IMR-90 (cell line): ENCODE results near the gene CRTAC1. TPM values are rescaled to one million over a fixed set of nuclear protein-coding genes. Genes with fewer than 3 reads are reported as not detected.

Source experiments
- ATAC-seq: fragments of 200-7000 bp; cut with Tn5 transposase; 2 replicates; pipeline ENCODE4 v1.9.1; 2020; ENCODE audit warnings: low read depth, mild to moderate bottlenecking, moderate library complexity
- BruUV-seq: library from RNA; stranded (reverse); fragments of 400-500 nt; replicated peaks from 2 replicates; lab custom pipeline; 2021; lab: Mats Ljungman, UMichigan
- CTCF ChIA-PET: fragments of 300-600 bp; formaldehyde crosslinking; extraction: SDS; loops from one replicate; lab custom pipeline; 2021; ENCODE audit warnings: antibody characterized with exemption; lab: Yijun Ruan, JAX
- POLR2A ChIA-PET: fragments of 300-600 bp; sonication (Branson Sonifier 250); formaldehyde crosslinking; loops from one replicate; lab custom pipeline; 2022; ENCODE audit warnings: antibody characterized with exemption; ENCODE audit not compliant: unreplicated experiment; lab: Charles Lee
- DNase-seq: peaks from one replicate; pipeline ENCODE4 v3.0.0; 2013
- H2AFZ ChIP-seq: replicated peaks from 2 replicates; pipeline ENCODE3; 2013; ENCODE audit warnings: low read length, mild to moderate bottlenecking; ENCODE audit not compliant: poor library complexity
- H2AK5ac ChIP-seq: 2 replicates; pipeline ENCODE4 v1.6.1; 2013; ENCODE audit warnings: low read depth, low read length, inconsistent platforms
- H2AK9ac ChIP-seq: replicated peaks from 2 replicates; pipeline ENCODE3; 2013; ENCODE audit warnings: mild to moderate bottlenecking, low read depth, low read length, moderate library complexity; ENCODE audit not compliant: poor library complexity
- H2BK120ac ChIP-seq: 2 replicates; pipeline ENCODE4 v1.6.1; 2013; ENCODE audit warnings: low read depth, low read length, inconsistent platforms
- H2BK15ac ChIP-seq: 3 replicates; pipeline ENCODE4 v1.6.1; 2013; ENCODE audit warnings: low read depth, low read length, inconsistent platforms
- H2BK20ac ChIP-seq: 2 replicates; pipeline ENCODE4 v1.6.1; 2013; ENCODE audit warnings: low read depth, mild to moderate bottlenecking, inconsistent platforms, low read length, moderate library complexity
- H2BK5ac ChIP-seq: 2 replicates; pipeline ENCODE4 v1.6.1; 2013; ENCODE audit warnings: mild to moderate bottlenecking, low read depth, low read length, inconsistent platforms; ENCODE audit not compliant: poor library complexity, severe bottlenecking
- H3K14ac ChIP-seq: replicated peaks from 2 replicates; pipeline ENCODE4 v1.6.1; 2013; ENCODE audit warnings: low read depth, low read length, inconsistent platforms
- H3K18ac ChIP-seq: 2 replicates; pipeline ENCODE4 v1.6.1; 2013; ENCODE audit warnings: low read depth, low read length, control low read depth
- H3K23ac ChIP-seq: 2 replicates; pipeline ENCODE4 v1.6.1; 2013; ENCODE audit warnings: low read depth, low read length, inconsistent platforms
- H3K27ac ChIP-seq: 2 replicates; pipeline ENCODE4 v1.5.1; 2013; ENCODE audit warnings: mild to moderate bottlenecking, control low read depth, low read length; ENCODE audit not compliant: insufficient read depth
- H3K27me3 ChIP-seq: 2 replicates; pipeline ENCODE4 v1.6.1; 2013; ENCODE audit warnings: low read length; ENCODE audit not compliant: control insufficient read depth, insufficient read depth
- H3K36me3 ChIP-seq: 2 replicates; pipeline ENCODE4 v1.6.1; 2013; ENCODE audit warnings: low read length, mixed read lengths; ENCODE audit not compliant: control insufficient read depth, insufficient read depth
- H3K4ac ChIP-seq: 2 replicates; pipeline ENCODE4 v1.6.1; 2013; ENCODE audit warnings: low read depth, low read length, inconsistent platforms
- H3K4me1 ChIP-seq: 2 replicates; pipeline ENCODE4 v1.6.1; 2013; ENCODE audit warnings: low read length, mixed read lengths; ENCODE audit not compliant: control insufficient read depth, insufficient read depth
- H3K4me2 ChIP-seq: 2 replicates; pipeline ENCODE4 v1.6.1; 2013; ENCODE audit warnings: low read depth, mild to moderate bottlenecking, control low read depth, low read length, moderate library complexity
- H3K4me3 ChIP-seq: 2 replicates; pipeline ENCODE4 v1.5.1; 2013; ENCODE audit warnings: low read depth, mild to moderate bottlenecking, control low read depth, low read length, moderate library complexity; ENCODE audit not compliant: insufficient read depth
- H3K56ac ChIP-seq: 2 replicates; pipeline ENCODE4 v1.6.1; 2013; ENCODE audit warnings: low read length, inconsistent platforms; ENCODE audit not compliant: insufficient read depth; ENCODE audit errors: extremely low read depth
- H3K79me1 ChIP-seq, 2 experiments: 2 replicates each; pipeline ENCODE4 v1.6.1; 2013; ENCODE audit warnings: low read length in 2 of 2, inconsistent platforms in 1 of 2, low read depth in 1 of 2
- H3K9ac ChIP-seq: 2 replicates; pipeline ENCODE4 v1.6.1; 2013; ENCODE audit warnings: low read depth, low read length, control low read depth
- H3K9me1 ChIP-seq: 2 replicates; pipeline ENCODE4 v1.6.1; 2013; ENCODE audit warnings: low read length, inconsistent platforms; ENCODE audit not compliant: insufficient read depth
- H3K9me3 ChIP-seq: 2 replicates; pipeline ENCODE4 v1.6.1; 2013; ENCODE audit warnings: low read length; ENCODE audit not compliant: control insufficient read depth, insufficient read depth
- H4K20me1 ChIP-seq: 2 replicates; pipeline ENCODE4 v1.6.1; 2013; ENCODE audit warnings: low read length, inconsistent platforms; ENCODE audit not compliant: insufficient read depth
- H4K5ac ChIP-seq: 2 replicates; pipeline ENCODE4 v1.6.1; 2013; ENCODE audit warnings: mild to moderate bottlenecking, low read depth, low read length, control low read depth
- H4K8ac ChIP-seq, 2 experiments: 2 replicates each; pipeline ENCODE4 v1.6.1; 2013; ENCODE audit warnings: low read depth in 2 of 2, low read length in 2 of 2, control low read depth in 1 of 2, inconsistent platforms in 1 of 2
- H4K91ac ChIP-seq: 2 replicates; pipeline ENCODE4 v1.6.1; 2013; ENCODE audit warnings: low read depth, low read length, inconsistent platforms; ENCODE audit not compliant: insufficient read depth
- CHD1 ChIP-seq: IDR thresholded peaks from 2 replicates; pipeline ENCODE4 v1.6.1; 2012; ENCODE audit warnings: low read depth, low read length, improper control_type of control experiment
- MAFK ChIP-seq: IDR thresholded peaks from 2 replicates; pipeline ENCODE4 v1.6.1; 2012; ENCODE audit warnings: low read depth, low read length, improper control_type of control experiment
- MAZ ChIP-seq: IDR thresholded peaks from 2 replicates; pipeline ENCODE4 v1.6.1; 2012; ENCODE audit warnings: low read depth, mild to moderate bottlenecking, low read length, improper control_type of control experiment, moderate library complexity, borderline replicate concordance
- RAD21 ChIP-seq: IDR thresholded peaks from 2 replicates; pipeline ENCODE4 v1.6.1; 2012; ENCODE audit warnings: low read length, improper control_type of control experiment
- RCOR1 ChIP-seq: IDR thresholded peaks from 2 replicates; pipeline ENCODE4 v1.6.1; 2012; ENCODE audit warnings: mild to moderate bottlenecking, low read length, improper control_type of control experiment; ENCODE audit not compliant: insufficient replicate concordance
- SMC3 ChIP-seq: fragments of 150-350 bp; IDR thresholded peaks from 2 replicates; pipeline ENCODE4 v1.6.1; 2016; ENCODE audit warnings: low read depth, mild to moderate bottlenecking, antibody characterized with exemption, low read length, moderate library complexity
- dilution Hi-C: fragments of 300-500 bp; cut with HindIII; formaldehyde crosslinking; loops from one replicate; pipeline ENCODE4 v1.14.3; 2018; ENCODE audit warnings: low sequenced_read_pairs; ENCODE audit not compliant: unreplicated experiment
- in situ Hi-C: fragments of 300-500 bp; cut with MboI; formaldehyde crosslinking; loops from 3 replicates; pipeline ENCODE4 v1.14.3; 2019; ENCODE audit warnings: low sequenced_read_pairs, inconsistent platforms, mixed read lengths
- intact Hi-C: fragments of 100-400 bp; cut with micrococcal nuclease; formaldehyde crosslinking; loops from 2 replicates; pipeline ENCODE4 v1.10.0; 2022
- polyA plus RNA-seq, 3 experiments: library from polyadenylated mRNA; depleted of rRNA; stranded (reverse); fragments of >200 nt; gene quantifications; 2 replicates each; pipeline ENCODE4 v1.2.3, GENCODE V29; 2012; ENCODE audit warnings: low replicate concordance in 1 of 3
- total RNA-seq: library from RNA; depleted of rRNA; stranded (reverse); fragments of >200 nt; gene quantifications from 2 replicates; pipeline ENCODE4 v1.2.3, GENCODE V29; 2012
- TF ChIP-seq, protein P1 (sequence below): fragments of 150-350 bp; IDR thresholded peaks from 2 replicates; pipeline ENCODE4 v1.6.1; 2016; ENCODE audit warnings: low read depth, mild to moderate bottlenecking, low read length, moderate library complexity, borderline replicate concordance
- TF ChIP-seq, protein P2 (sequence below): fragments of 150-350 bp; IDR thresholded peaks from 2 replicates; pipeline ENCODE4 v1.6.1; 2017; ENCODE audit warnings: mild to moderate bottlenecking, antibody characterized with exemption, low read length, low read depth

CRTAC1 gene
- total and polyA plus RNA-seq, 2 of the 4 experiments (the other 2 are of a cell fraction), result not detected

DNA sequence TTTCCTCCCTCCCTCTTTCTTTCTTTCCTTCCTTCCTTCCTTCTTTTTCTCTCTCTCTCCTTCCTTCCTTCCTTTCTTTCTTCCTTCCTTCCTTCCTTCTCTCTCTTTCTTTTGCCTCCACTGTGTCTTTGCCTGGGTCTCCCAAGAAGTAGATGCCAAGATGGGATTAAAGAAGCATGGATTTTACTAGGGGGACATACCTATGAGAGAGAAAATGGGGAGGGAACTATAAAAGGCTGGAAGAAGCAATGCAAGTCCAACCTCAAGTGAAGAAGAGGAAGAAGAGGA, 33.3 kb upstream of the CRTAC1 start:
- in situ Hi-C loops, result no loop called here

More for the DNA sequence above, 33.3 kb upstream of the CRTAC1 start:
- ATAC-seq (no peak), DNase-seq (no peak)
- Histone ChIP-seq H3K14ac (no peak overlapping the region), H3K79me1 (no peaks in the 10 kb centered on the region), H2BK120ac (no peak overlapping the region), H2BK20ac (no peak overlapping the region), H4K8ac (no peak overlapping the region), H3K9me1 (no peaks in the 10 kb centered on the region), H4K91ac (no peak overlapping the region), H3K9ac (no peak overlapping the region), H3K27me3 (no peaks in the 10 kb centered on the region), H4K5ac (no peak overlapping the region), H2AK9ac (no peak overlapping the region), H3K36me3 (no peaks in the 10 kb centered on the region), H2BK5ac (no peak overlapping the region), H3K4me2 (no peak overlapping the region), H3K4ac (no peak overlapping the region), H3K56ac (no peak overlapping the region), H3K9me3 (no peaks in the 10 kb centered on the region), H2AK5ac (no peak overlapping the region), H4K20me1 (no peaks in the 10 kb centered on the region), H3K23ac (no peak overlapping the region), H3K27ac (no peak overlapping the region), H3K4me1 (no peaks in the 10 kb centered on the region), H2BK15ac (no peak overlapping the region), H3K18ac (no peak overlapping the region), H2AFZ (no peak overlapping the region), H3K4me3 (no peak overlapping the region)
- dilution Hi-C loops, result no loop called here
- intact Hi-C loops, result no loop called here
- TF ChIP-seq SMC3 (no peak), MAZ (no peak), CHD1 (no peak), RCOR1 (no peak), RAD21 (no peak), MAFK (no peak)
- TF ChIP-seq, protein P1, sequence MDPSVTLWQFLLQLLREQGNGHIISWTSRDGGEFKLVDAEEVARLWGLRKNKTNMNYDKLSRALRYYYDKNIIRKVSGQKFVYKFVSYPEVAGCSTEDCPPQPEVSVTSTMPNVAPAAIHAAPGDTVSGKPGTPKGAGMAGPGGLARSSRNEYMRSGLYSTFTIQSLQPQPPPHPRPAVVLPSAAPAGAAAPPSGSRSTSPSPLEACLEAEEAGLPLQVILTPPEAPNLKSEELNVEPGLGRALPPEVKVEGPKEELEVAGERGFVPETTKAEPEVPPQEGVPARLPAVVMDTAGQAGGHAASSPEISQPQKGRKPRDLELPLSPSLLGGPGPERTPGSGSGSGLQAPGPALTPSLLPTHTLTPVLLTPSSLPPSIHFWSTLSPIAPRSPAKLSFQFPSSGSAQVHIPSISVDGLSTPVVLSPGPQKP, result no peak
- TF ChIP-seq, protein P2, sequence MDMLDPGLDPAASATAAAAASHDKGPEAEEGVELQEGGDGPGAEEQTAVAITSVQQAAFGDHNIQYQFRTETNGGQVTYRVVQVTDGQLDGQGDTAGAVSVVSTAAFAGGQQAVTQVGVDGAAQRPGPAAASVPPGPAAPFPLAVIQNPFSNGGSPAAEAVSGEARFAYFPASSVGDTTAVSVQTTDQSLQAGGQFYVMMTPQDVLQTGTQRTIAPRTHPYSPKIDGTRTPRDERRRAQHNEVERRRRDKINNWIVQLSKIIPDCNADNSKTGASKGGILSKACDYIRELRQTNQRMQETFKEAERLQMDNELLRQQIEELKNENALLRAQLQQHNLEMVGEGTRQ, result no peak
- ChIA-PET POLR2A (no interaction called here), CTCF (no interaction called here)
- BruUV-seq, result no TSS peak
